Measurements from ENCODE around the gene ENTHD1.

DNA sequence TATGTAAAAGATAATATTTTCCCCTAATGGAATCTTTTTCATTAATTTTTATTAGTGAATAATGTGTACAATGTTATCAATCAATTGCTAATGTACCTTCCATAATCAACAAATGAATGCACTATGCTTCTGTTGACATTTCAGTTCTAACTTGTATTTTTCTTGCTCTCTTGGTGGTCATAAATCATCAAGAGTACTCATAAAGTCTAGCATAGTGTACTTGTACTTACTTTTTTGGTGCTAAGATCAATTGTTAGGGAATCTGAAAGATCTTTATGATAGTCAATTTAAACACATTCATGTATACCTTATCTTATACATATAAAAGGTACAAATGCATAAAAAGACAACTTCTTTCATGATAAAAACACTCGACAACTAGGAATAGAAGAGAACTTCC lies 10.5 kb downstream of the ENTHD1 start:
- TF ChIP-seq, protein P1, sequence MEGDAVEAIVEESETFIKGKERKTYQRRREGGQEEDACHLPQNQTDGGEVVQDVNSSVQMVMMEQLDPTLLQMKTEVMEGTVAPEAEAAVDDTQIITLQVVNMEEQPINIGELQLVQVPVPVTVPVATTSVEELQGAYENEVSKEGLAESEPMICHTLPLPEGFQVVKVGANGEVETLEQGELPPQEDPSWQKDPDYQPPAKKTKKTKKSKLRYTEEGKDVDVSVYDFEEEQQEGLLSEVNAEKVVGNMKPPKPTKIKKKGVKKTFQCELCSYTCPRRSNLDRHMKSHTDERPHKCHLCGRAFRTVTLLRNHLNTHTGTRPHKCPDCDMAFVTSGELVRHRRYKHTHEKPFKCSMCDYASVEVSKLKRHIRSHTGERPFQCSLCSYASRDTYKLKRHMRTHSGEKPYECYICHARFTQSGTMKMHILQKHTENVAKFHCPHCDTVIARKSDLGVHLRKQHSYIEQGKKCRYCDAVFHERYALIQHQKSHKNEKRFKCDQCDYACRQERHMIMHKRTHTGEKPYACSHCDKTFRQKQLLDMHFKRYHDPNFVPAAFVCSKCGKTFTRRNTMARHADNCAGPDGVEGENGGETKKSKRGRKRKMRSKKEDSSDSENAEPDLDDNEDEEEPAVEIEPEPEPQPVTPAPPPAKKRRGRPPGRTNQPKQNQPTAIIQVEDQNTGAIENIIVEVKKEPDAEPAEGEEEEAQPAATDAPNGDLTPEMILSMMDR (IDR thresholded peaks at IDR 0.05) = no peak
- no peak for TF ChIP-seq POLR2A (IDR thresholded peaks at IDR 0.05)
